NB4 (cell line): ENCODE results near the gene CLTCL1.

ENCODE experiments used
- CTCF ChIP-seq: IDR thresholded peaks from one replicate; pipeline ENCODE4 v1.5.1; 2012; ENCODE audit warnings: low read depth, low read length
- MAX ChIP-seq: IDR thresholded peaks from 2 replicates; pipeline ENCODE4 v1.6.1; 2011; ENCODE audit warnings: low read depth, low read length
- MYC ChIP-seq: IDR thresholded peaks from 2 replicates; pipeline ENCODE4 v1.6.1; 2011; ENCODE audit warnings: low read depth, low read length
- POLR2A ChIP-seq: IDR thresholded peaks from 2 replicates; pipeline ENCODE4 v1.6.1; 2011; ENCODE audit warnings: mild to moderate bottlenecking; ENCODE audit not compliant: insufficient read length; ENCODE audit errors: extremely low read depth

GRCh38 chr22:19195796-19196731, 95.5 kb downstream of the CLTCL1 start:
- TF ChIP-seq CTCF (no peak), MYC (no peak), POLR2A (no peak), MAX (no peak)
